SU-DHL-6 (cell line): ENCODE measurements around the gene LRIT2.

Source experiments
- H2AFZ ChIP-seq: fragments of 200-600 bp; sonication (generic); 2 replicates; pipeline ENCODE4 v1.6.1; 2014; ENCODE audit warnings: low read depth, mild to moderate bottlenecking, moderate library complexity, mixed read lengths, antibody characterized with exemption, low read length; ENCODE audit not compliant: severe bottlenecking
- H3F3A ChIP-seq: fragments of 200-600 bp; shearing (Covaris generic); 2 replicates; pipeline ENCODE4 v1.6.0; 2016; ENCODE audit warnings: antibody characterized with exemption, mild to moderate bottlenecking; ENCODE audit not compliant: insufficient read depth
- H3K27ac ChIP-seq: fragments of 200-600 bp; sonication (generic); 2 replicates; pipeline ENCODE4 v1.5.1; 2016; ENCODE audit warnings: low read depth, mild to moderate bottlenecking, low read length, moderate library complexity, mixed read lengths
- H3K27me3 ChIP-seq: fragments of 200-600 bp; sonication (generic), shearing (Covaris generic); 2 replicates; pipeline ENCODE4 v1.6.0; 2014; ENCODE audit warnings: mild to moderate bottlenecking, low read length
- H3K36me3 ChIP-seq: fragments of 200-600 bp; sonication (generic); 2 replicates; pipeline ENCODE4 v1.6.1; 2014; ENCODE audit warnings: mild to moderate bottlenecking, low read length, mixed read lengths
- H3K4me2 ChIP-seq: fragments of 300-600, 200-600 bp; shearing (Covaris generic), sonication (generic); 2 replicates; pipeline ENCODE4 v1.6.0; 2014; ENCODE audit warnings: low read length, low read depth, mild to moderate bottlenecking; ENCODE audit not compliant: poor library complexity, severe bottlenecking
- H3K4me3 ChIP-seq: fragments of 200-600 bp; sonication (generic); 2 replicates; pipeline ENCODE4 v1.5.1; 2014; ENCODE audit warnings: antibody characterized with exemption, low read length, mild to moderate bottlenecking, mixed read lengths; ENCODE audit not compliant: insufficient read depth, poor library complexity, severe bottlenecking
- H3K79me2 ChIP-seq: fragments of 200-600 bp; sonication (generic); 2 replicates; pipeline ENCODE4 v1.6.1; 2014; ENCODE audit warnings: mild to moderate bottlenecking, low read length, moderate library complexity; ENCODE audit not compliant: insufficient read depth
- H3K9ac ChIP-seq: fragments of 200-600 bp; sonication (generic); 2 replicates; pipeline ENCODE4 v1.7.0; 2014; ENCODE audit warnings: mild to moderate bottlenecking, low read length
- H3K9me2 ChIP-seq: fragments of 200-600 bp; sonication (generic); replicated peaks from 2 replicates; pipeline ENCODE4 v1.6.1; 2014; ENCODE audit warnings: low read length; ENCODE audit not compliant: insufficient read depth
- H3K9me3 ChIP-seq: fragments of 200-600 bp; sonication (generic); 2 replicates; pipeline ENCODE4 v1.6.1; 2014; ENCODE audit warnings: low read length, mixed read lengths; ENCODE audit not compliant: insufficient read depth
- H4K20me1 ChIP-seq: fragments of 200-600 bp; sonication (generic); 2 replicates; pipeline ENCODE4 v1.6.1; 2014; ENCODE audit warnings: low read depth, mild to moderate bottlenecking, antibody characterized with exemption, low read length, moderate library complexity, mixed read lengths
- CTCF ChIP-seq: fragments of 200-600 bp; sonication (generic); IDR thresholded peaks from one replicate; pipeline ENCODE4 v1.5.1; 2017; ENCODE audit warnings: antibody characterized with exemption, mild to moderate bottlenecking, low read length, moderate library complexity; ENCODE audit not compliant: insufficient read depth, poor library complexity, severe bottlenecking
- EZH2phosphoT487 ChIP-seq: fragments of 200-600 bp; sonication (generic), shearing (Covaris generic); conservative IDR thresholded peaks from 2 replicates; pipeline ENCODE4 v1.6.1; 2018; ENCODE audit warnings: mild to moderate bottlenecking, antibody characterized with exemption, low read length, moderate library complexity, mixed read lengths

Gene LRIT2

GRCh38 chr10:84232376-84232775, 7.0 kb upstream of the LRIT2 start:
- no peaks in the 10 kb centered on the region for H3K9me3 ChIP-seq
- no peaks in the 10 kb centered on the region for H3F3A ChIP-seq
- H3K4me2 ChIP-seq = no peak overlapping the region
- H3K9me2 ChIP-seq = no peaks in the 10 kb centered on the region
- no peaks in the 10 kb centered on the region for H3K27me3 ChIP-seq
- no peaks in the 10 kb centered on the region for H3K79me2 ChIP-seq
- no peaks in the 10 kb centered on the region for H4K20me1 ChIP-seq
- TF ChIP-seq CTCF (no peak), EZH2phosphoT487 (no peak)
- no peak overlapping the region for H2AFZ ChIP-seq
- no peak overlapping the region for H3K9ac ChIP-seq
- H3K36me3 ChIP-seq = no peaks in the 10 kb centered on the region
- no peak overlapping the region for H3K4me3 ChIP-seq
- H3K27ac ChIP-seq = no peak overlapping the region

GRCh38 chr10:84230359-84230758, 5.0 kb upstream of the LRIT2 start:
- no peaks in the 10 kb centered on the region for H3K27me3 ChIP-seq
- H3F3A ChIP-seq = no peaks in the 10 kb centered on the region
- no peaks in the 10 kb centered on the region for H3K36me3 ChIP-seq
- H4K20me1 ChIP-seq = no peaks in the 10 kb centered on the region
- H3K4me2 ChIP-seq = no peak overlapping the region
- H3K9ac ChIP-seq = no peak overlapping the region
- no peaks in the 10 kb centered on the region for H3K9me2 ChIP-seq
- no peaks in the 10 kb centered on the region for H3K9me3 ChIP-seq
- no peak for TF ChIP-seq CTCF
- no peak for TF ChIP-seq EZH2phosphoT487
- no peak overlapping the region for H2AFZ ChIP-seq
- H3K27ac ChIP-seq = no peak overlapping the region
- no peak overlapping the region for H3K4me3 ChIP-seq
- H3K79me2 ChIP-seq = no peaks in the 10 kb centered on the region

- Histone ChIP-seq H3K9me3 (no peaks in the 10 kb centered on the region), H3K27me3 (no peaks in the 10 kb centered on the region), H3K4me2 (no peak overlapping the region), H3F3A (no peaks in the 10 kb centered on the region), H3K79me2 (no peaks in the 10 kb centered on the region), H3K9me2 (no peaks in the 10 kb centered on the region), H2AFZ (no peak overlapping the region), H3K36me3 (no peaks in the 10 kb centered on the region), H4K20me1 (no peaks in the 10 kb centered on the region), H3K27ac (no peak overlapping the region), H3K9ac (no peak overlapping the region), H3K4me3 (no peak overlapping the region)
- TF ChIP-seq CTCF (no peak), EZH2phosphoT487 (no peak)
Measured at GRCh38 chr10:84227810-84228209, 2.5 kb upstream of the LRIT2 start.
